HepG2 (cell line): ENCODE results near the gene CFAP300. TPM values are rescaled to one million over a fixed set of nuclear protein-coding genes. Genes with fewer than 3 reads are reported as not detected.

ENCODE experiments used
- ARNT ChIP-seq: fragments of 450-650 bp; IDR thresholded peaks from 2 replicates; pipeline ENCODE4 v1.6.1; 2017
- BORCS8-MEF2B ChIP-seq: sonication (generic); formaldehyde crosslinking; IDR thresholded peaks from 2 replicates; pipeline ENCODE4 v1.8.0; 2022; ENCODE audit warnings: mild to moderate bottlenecking, missing genetic modification reagents
- CHD2 ChIP-seq: IDR thresholded peaks from 2 replicates; pipeline ENCODE4 v1.6.1; 2011; ENCODE audit warnings: low read depth, low read length, improper control_type of control experiment
- FOXK1 ChIP-seq: sonication (generic); formaldehyde crosslinking; IDR thresholded peaks from 2 replicates; pipeline ENCODE4 v1.4.0; 2020; ENCODE audit warnings: low read depth, missing genetic modification reagents, borderline replicate concordance
- GATAD1 ChIP-seq: IDR thresholded peaks from 2 replicates; pipeline ENCODE4 v1.6.1; 2016; ENCODE audit warnings: missing genetic modification reagents, missing compliant biosample characterization
- MAFG ChIP-seq: sonication (generic); formaldehyde crosslinking; IDR thresholded peaks from 2 replicates; pipeline ENCODE4 v1.5.1; 2020; ENCODE audit warnings: mild to moderate bottlenecking, missing genetic modification reagents
- MBD4 ChIP-seq: IDR thresholded peaks from 2 replicates; pipeline ENCODE4 v1.6.1; 2012; ENCODE audit warnings: low read length, inconsistent platforms, borderline replicate concordance
- MTF1 ChIP-seq: sonication (generic); formaldehyde crosslinking; IDR thresholded peaks from 2 replicates; pipeline ENCODE4 v1.5.0; 2020; ENCODE audit warnings: missing genetic modification reagents
- NFYB ChIP-seq: sonication (generic); formaldehyde crosslinking; IDR thresholded peaks from 2 replicates; pipeline ENCODE4 v1.4.0; 2020; ENCODE audit warnings: missing genetic modification reagents
- PHB2 ChIP-seq: fragments of 450-650 bp; IDR thresholded peaks from 2 replicates; pipeline ENCODE4 v1.6.1; 2018; ENCODE audit not compliant: partially characterized antibody
- RARG ChIP-seq: sonication (generic); formaldehyde crosslinking; IDR thresholded peaks from 2 replicates; pipeline ENCODE4 v1.4.0; 2020; ENCODE audit warnings: low read depth, mild to moderate bottlenecking, missing genetic modification reagents
- SMAD3 ChIP-seq: sonication (generic); formaldehyde crosslinking; IDR thresholded peaks from 2 replicates; pipeline ENCODE4 v1.4.0; 2020; ENCODE audit warnings: missing genetic modification reagents
- SMC3 ChIP-seq: IDR thresholded peaks from 2 replicates; pipeline ENCODE4 v1.6.1; 2011; ENCODE audit warnings: low read length, improper control_type of control experiment
- SP5 ChIP-seq: IDR thresholded peaks from 2 replicates; pipeline ENCODE4 v1.6.1; 2016; ENCODE audit warnings: low read depth, borderline replicate concordance
- SSRP1 ChIP-seq: IDR thresholded peaks from 2 replicates; pipeline ENCODE4 v1.6.1; 2016; ENCODE audit warnings: control low read depth
- TBP ChIP-seq: sonication (generic); formaldehyde crosslinking; IDR thresholded peaks from 2 replicates; pipeline ENCODE4 v1.5.0; 2020; ENCODE audit warnings: missing genetic modification reagents
- U2AF1 ChIP-seq: fragments of 200-400 bp; formaldehyde crosslinking; optimal IDR thresholded peaks from 2 replicates; pipeline ENCODE3; 2017; ENCODE audit warnings: mild to moderate bottlenecking, low read depth, low read length
- ZC3H13 ChIP-seq: sonication (generic); formaldehyde crosslinking; IDR thresholded peaks from 2 replicates; pipeline ENCODE4 v1.8.1; 2023; ENCODE audit warnings: mild to moderate bottlenecking, missing genetic modification reagents, moderate library complexity
- ZFP90 ChIP-seq: sonication (generic); formaldehyde crosslinking; IDR thresholded peaks from 2 replicates; pipeline ENCODE4 v1.8.0; 2022; ENCODE audit warnings: missing genetic modification reagents, mild to moderate bottlenecking, inconsistent platforms, borderline replicate concordance
- ZNF253 ChIP-seq: sonication (generic); formaldehyde crosslinking; IDR thresholded peaks from 2 replicates; pipeline ENCODE4 v1.8.0; 2022; ENCODE audit warnings: mild to moderate bottlenecking, missing genetic modification reagents, borderline replicate concordance
- ZNF572 ChIP-seq: sonication (generic); formaldehyde crosslinking; IDR thresholded peaks from 2 replicates; pipeline ENCODE4 v1.5.1; 2020; ENCODE audit warnings: mild to moderate bottlenecking, missing genetic modification reagents
- ZNF652 ChIP-seq: IDR thresholded peaks from 2 replicates; pipeline ENCODE4 v1.6.1; 2016; ENCODE audit warnings: low read depth, borderline replicate concordance
- ZNF737 ChIP-seq: sonication (generic); formaldehyde crosslinking; IDR thresholded peaks from 2 replicates; pipeline ENCODE4 v1.5.0; 2020; ENCODE audit warnings: missing genetic modification reagents, mild to moderate bottlenecking, borderline replicate concordance
- ZNF747 ChIP-seq: sonication (generic); formaldehyde crosslinking; IDR thresholded peaks from 2 replicates; pipeline ENCODE4 v1.8.1; 2023; ENCODE audit warnings: missing genetic modification reagents, mild to moderate bottlenecking, borderline replicate concordance
- polyA plus RNA-seq, 8 experiments: library from polyadenylated mRNA; depleted of rRNA in 3 of 8; stranded (reverse) in 7 of 8; unstranded in 1 of 8; fragments of >200 nt; fragmentation: Illumina TruSeq in 4 of 8; extraction: Trizol in 4 of 8; gene quantifications; 2 replicates each; pipeline versions ENCODE4 v1.2.1 to v1.2.3, GENCODE V29; 2011 to 2016; ENCODE audit warnings: low read depth in 4 of 8, missing spikeins in 1 of 8, mixed read lengths in 1 of 8; ENCODE audit not compliant: insufficient read depth in 1 of 8
- total RNA-seq, 5 experiments: library from RNA; depleted of rRNA; stranded (reverse); fragments of >200 nt; fragmentation: Illumina TruSeq; extraction: Trizol; gene quantifications; 2 replicates each; pipeline ENCODE4 v1.2.3, GENCODE V29; 2016; ENCODE audit warnings: low read depth in 1 of 5
- TF ChIP-seq, protein P1 (sequence below): sonication (generic); formaldehyde crosslinking; IDR thresholded peaks from 2 replicates; pipeline ENCODE4 v1.9.0; 2021; ENCODE audit warnings: missing genetic modification reagents, mild to moderate bottlenecking, borderline replicate concordance
- TF ChIP-seq, protein P2 (sequence below): sonication (generic); formaldehyde crosslinking; IDR thresholded peaks from 2 replicates; pipeline ENCODE4 v1.4.0; 2020; ENCODE audit warnings: missing genetic modification reagents
- TF ChIP-seq, protein P3 (sequence below): sonication (generic); formaldehyde crosslinking; IDR thresholded peaks from 2 replicates; pipeline ENCODE4 v1.4.0; 2020; ENCODE audit warnings: mild to moderate bottlenecking, missing genetic modification reagents
- TF ChIP-seq, protein P4 (sequence below): sonication (generic); formaldehyde crosslinking; conservative IDR thresholded peaks from 2 replicates; pipeline ENCODE4 v1.8.0; 2022; ENCODE audit warnings: missing genetic modification reagents

The CFAP300 gene
- total and polyA plus RNA-seq, 2 of the 13 experiments (the other 11 are each of a cell fraction or from before 2014, with no cell fraction given): not detected

DNA sequence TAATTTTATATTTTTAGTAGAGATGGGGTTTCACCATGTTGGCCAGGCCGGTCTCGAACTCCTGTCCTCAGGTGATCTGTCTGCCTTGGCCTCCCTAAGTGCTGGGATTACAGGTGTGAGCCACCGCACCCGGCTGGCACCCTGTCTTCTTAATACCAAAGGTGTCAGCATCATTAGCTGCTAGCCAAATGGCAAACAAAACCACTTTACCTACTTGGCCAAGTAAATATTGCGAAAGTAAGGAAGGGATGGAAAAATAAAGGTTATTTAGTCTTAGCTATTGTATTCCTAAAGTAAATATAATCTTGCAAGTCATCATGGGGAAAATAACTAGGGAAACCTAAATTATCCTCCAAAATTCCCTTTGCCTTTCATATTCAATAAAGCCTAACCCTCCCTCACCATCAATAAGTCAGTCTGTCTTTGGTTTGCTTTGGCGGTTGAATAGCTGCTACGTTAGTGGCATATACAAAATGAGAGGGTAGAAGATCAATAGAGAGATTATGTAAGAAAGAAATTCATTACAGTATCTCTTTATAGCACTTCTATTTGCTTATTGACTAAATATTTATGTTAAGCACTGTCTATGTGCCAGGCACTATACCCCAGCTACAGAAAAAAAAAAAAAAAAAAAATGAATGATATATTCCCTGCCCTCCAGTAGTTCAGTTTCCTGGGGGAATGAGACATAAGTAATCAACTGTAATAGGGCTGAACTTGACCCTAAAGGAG, 40.2 kb upstream of the CFAP300 start (continued):
- TF ChIP-seq ZNF747 (CRISPR knock-in tag) (no peak; the same call in 1 of the 2 replicates), RARG (CRISPR knock-in tag) (no peak), GATAD1 (CRISPR knock-in tag) (no peak), ZNF253 (CRISPR knock-in tag) (no peak), MTF1 (CRISPR knock-in tag) (no peak), TBP (no peak), SMAD3 (CRISPR knock-in tag) (no peak), BORCS8-MEF2B (CRISPR knock-in tag) (no peak), ZFP90 (CRISPR knock-in tag) (no peak), SMC3 (no peak), ZNF737 (CRISPR knock-in tag) (no peak), MBD4 (no peak), NFYB (CRISPR knock-in tag) (no peak), FOXK1 (CRISPR knock-in tag) (0 out of 2 replicates have a peak, but pooled peaks have one; percentile 14), PHB2 (no peak), ZNF652 (CRISPR knock-in tag) (no peak), SSRP1 (CRISPR knock-in tag) (no peak), U2AF1 (no peak), ZNF572 (CRISPR knock-in tag) (no peak), SP5 (CRISPR knock-in tag) (no peak), ARNT (no peak), CHD2 (no peak), ZC3H13 (CRISPR knock-in tag) (no peak), MAFG (no peak)
- TF ChIP-seq, protein P1, sequence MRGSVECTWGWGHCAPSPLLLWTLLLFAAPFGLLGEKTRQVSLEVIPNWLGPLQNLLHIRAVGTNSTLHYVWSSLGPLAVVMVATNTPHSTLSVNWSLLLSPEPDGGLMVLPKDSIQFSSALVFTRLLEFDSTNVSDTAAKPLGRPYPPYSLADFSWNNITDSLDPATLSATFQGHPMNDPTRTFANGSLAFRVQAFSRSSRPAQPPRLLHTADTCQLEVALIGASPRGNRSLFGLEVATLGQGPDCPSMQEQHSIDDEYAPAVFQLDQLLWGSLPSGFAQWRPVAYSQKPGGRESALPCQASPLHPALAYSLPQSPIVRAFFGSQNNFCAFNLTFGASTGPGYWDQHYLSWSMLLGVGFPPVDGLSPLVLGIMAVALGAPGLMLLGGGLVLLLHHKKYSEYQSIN (CRISPR knock-in tag): no peak
- TF ChIP-seq, protein P2, sequence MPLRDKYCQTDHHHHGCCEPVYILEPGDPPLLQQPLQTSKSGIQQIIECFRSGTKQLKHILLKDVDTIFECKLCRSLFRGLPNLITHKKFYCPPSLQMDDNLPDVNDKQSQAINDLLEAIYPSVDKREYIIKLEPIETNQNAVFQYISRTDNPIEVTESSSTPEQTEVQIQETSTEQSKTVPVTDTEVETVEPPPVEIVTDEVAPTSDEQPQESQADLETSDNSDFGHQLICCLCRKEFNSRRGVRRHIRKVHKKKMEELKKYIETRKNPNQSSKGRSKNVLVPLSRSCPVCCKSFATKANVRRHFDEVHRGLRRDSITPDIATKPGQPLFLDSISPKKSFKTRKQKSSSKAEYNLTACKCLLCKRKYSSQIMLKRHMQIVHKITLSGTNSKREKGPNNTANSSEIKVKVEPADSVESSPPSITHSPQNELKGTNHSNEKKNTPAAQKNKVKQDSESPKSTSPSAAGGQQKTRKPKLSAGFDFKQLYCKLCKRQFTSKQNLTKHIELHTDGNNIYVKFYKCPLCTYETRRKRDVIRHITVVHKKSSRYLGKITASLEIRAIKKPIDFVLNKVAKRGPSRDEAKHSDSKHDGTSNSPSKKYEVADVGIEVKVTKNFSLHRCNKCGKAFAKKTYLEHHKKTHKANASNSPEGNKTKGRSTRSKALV: 0 out of 2 replicates have a peak, but pooled peaks have one; percentile 27
- TF ChIP-seq, protein P3, sequence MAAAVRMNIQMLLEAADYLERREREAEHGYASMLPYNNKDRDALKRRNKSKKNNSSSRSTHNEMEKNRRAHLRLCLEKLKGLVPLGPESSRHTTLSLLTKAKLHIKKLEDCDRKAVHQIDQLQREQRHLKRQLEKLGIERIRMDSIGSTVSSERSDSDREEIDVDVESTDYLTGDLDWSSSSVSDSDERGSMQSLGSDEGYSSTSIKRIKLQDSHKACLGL (CRISPR knock-in tag): no peak
- TF ChIP-seq, protein P4, sequence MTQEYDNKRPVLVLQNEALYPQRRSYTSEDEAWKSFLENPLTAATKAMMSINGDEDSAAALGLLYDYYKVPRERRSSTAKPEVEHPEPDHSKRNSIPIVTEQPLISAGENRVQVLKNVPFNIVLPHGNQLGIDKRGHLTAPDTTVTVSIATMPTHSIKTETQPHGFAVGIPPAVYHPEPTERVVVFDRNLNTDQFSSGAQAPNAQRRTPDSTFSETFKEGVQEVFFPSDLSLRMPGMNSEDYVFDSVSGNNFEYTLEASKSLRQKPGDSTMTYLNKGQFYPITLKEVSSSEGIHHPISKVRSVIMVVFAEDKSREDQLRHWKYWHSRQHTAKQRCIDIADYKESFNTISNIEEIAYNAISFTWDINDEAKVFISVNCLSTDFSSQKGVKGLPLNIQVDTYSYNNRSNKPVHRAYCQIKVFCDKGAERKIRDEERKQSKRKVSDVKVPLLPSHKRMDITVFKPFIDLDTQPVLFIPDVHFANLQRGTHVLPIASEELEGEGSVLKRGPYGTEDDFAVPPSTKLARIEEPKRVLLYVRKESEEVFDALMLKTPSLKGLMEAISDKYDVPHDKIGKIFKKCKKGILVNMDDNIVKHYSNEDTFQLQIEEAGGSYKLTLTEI (CRISPR knock-in tag): no peak
